Coronary artery (tissue), 2 donors: ENCODE measurements around the gene CDR2L.
A peak's percentile ranks its signal among the peaks of the same experiment; 100 is the strongest.
"Not testable (repeated sequence)": the region's sequence is repeated elsewhere in the genome, so short reads cannot be mapped to it uniquely, and the experiment has no call there.

Experiments used
- DNase-seq: peaks from one replicate; pipeline ENCODE4 v3.0.0-alpha.2; 2017; ENCODE audit warnings: low spot score
- H3K27ac ChIP-seq, 2 donors: fragments of 200-600 bp; sonication (generic); one replicate each; pipeline ENCODE4 v1.5.1; 2016 to 2019
- H3K4me3 ChIP-seq: fragments of 200-600 bp; sonication (generic); 2 replicates; pipeline ENCODE4 v1.5.1; 2016; ENCODE audit warnings: mild to moderate bottlenecking, moderate library complexity
- CTCF ChIP-seq: fragments of 200-600 bp; sonication (generic); IDR thresholded peaks from one replicate; pipeline ENCODE4 v1.5.1; 2019; ENCODE audit warnings: antibody characterized with exemption

Gene CDR2L

GRCh38 chr17:74964988-74965622, 22.3 kb upstream of the CDR2L start:
- DNase-seq: no peak
- TF ChIP-seq CTCF: no peak
- no peak overlapping the region for H3K27ac ChIP-seq
- no peak overlapping the region for H3K4me3 ChIP-seq

DNA sequence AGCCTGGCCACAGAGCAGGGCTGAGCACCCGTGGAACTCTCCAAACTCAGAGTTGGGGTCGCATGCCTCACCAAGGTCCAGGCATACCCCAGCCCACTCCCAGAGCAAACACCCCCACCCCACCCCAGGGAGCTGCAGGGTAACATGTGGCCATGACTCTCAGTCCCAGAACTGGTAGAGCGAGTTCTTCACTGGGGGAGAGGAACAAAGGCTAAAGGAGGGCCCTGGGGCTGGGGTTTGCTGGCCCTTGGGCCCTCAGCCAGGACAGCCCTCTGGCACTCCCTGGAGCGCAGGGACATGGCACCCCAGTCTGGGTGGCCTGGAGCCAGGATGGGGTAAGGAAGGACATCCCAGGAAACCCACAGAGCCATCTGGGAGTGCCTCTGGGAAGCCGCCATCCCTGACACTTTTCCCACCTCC, 19.1 kb upstream of the CDR2L start:
- Histone ChIP-seq H3K27ac (no peak overlapping the region), H3K4me3 (no peak overlapping the region)
- TF ChIP-seq CTCF: no peak
- no peak for DNase-seq

DNA sequence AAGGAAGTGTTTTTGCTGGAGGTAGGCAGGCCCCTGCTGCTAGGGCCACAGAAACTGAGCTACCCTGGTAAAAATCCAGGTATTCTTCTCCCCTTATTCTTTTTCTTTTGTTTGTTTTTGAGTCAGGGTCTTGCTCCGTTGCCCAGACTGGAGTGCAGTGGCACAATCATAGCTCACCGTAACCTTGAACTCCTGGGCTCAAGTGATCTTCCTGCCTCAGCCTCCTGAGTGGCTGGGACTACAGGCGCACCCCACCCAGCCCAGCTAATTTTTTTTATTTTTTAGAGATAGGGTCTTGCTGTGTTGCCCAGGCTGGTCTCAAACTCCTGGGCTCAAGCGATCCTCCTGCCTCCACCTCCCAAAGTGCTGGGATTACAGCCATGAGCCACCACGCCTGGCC, 17.9 kb upstream of the CDR2L start:
- DNase-seq, H3K27ac ChIP-seq, H3K4me3 ChIP-seq: not testable (repeated sequence)

DNA sequence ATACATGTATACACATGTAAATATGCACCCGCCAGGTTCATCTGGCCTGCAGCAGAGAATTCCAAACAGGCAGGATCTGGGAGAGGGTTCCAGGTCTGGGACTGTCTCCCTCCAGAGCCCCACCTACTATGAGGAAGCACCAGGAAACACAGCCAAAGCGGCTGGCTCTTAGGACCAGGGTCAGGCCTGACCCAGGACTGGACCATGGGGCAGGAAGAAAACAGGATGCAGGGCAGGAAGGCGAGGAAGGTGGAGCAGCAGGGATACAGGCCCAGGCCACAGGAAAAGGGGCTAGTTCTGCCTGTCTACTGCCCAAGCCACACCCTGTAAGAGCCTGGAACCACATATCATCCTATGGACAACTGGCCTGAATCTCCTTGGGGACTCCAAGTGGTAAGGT, 17.0 kb upstream of the CDR2L start:
- H3K4me3 ChIP-seq: peak overlapping the region; percentile 70
- no peak for TF ChIP-seq CTCF
- no peak overlapping the region for H3K27ac ChIP-seq
- no peak for DNase-seq

DNA sequence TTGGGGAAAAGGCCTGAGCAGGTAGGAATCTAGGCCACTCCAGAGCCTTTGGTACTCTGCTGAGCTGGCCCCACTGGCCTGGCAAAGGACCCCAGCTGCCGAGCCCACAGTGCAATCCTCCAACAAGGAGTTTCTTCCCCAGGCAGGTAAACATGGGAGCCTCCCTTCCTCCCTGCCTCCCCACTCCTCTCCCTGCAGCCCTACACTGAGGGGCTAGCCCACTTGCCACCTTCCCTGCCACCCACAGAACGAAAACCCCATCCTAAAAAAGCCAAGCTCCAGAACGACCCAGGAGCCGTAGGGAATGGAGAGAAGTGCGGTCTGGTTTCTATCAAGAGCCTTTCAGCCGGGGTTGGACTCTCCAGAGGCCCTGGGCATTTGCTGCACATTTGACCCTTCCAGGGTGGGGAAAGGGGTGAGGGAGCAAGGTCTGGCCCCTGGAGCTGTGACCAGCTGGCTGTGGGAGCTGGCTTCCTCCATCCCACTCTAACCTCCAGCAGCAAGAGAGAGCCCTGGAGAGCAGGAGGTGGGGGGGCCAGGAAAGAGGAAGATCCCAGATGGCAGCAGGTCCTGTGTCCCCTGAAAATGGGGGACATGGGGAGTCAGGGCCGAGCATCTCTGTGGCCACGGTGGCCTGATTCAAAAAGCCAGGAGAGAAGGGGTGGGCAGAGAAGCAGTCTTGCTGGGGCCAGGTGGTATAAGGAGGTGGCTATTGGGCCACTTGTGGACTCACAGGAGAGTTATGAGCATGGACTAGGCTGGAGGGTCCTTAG, 16.2 kb upstream of the CDR2L start:
- peak overlapping the region in 1 of 2 donors; percentile 19 for H3K27ac ChIP-seq
- no peak for TF ChIP-seq CTCF
- DNase-seq: no peak

DNA sequence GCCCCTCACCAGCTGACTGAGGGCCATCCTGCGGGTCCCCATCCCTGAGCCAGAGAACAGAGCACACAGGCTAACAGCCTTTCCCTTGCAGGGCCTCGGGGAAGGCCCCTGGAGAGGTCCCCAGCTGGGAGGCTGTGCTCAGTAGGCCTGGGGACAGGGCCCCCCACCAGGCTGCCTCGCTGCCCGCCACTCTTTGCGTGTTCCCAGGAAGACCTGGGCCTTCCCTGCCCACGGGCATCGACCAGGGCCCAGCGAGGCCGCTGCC, 15.7 kb upstream of the CDR2L start:
- Histone ChIP-seq H3K4me3 (peak overlapping the region; percentile 70), H3K27ac (peak overlapping the region; percentile 10 to 19)
- no peak for TF ChIP-seq CTCF
- DNase-seq: no peak

More for the DNA sequence above, 16.2 kb upstream of the CDR2L start:
- peak overlapping the region; percentile 70 for H3K4me3 ChIP-seq

DNA sequence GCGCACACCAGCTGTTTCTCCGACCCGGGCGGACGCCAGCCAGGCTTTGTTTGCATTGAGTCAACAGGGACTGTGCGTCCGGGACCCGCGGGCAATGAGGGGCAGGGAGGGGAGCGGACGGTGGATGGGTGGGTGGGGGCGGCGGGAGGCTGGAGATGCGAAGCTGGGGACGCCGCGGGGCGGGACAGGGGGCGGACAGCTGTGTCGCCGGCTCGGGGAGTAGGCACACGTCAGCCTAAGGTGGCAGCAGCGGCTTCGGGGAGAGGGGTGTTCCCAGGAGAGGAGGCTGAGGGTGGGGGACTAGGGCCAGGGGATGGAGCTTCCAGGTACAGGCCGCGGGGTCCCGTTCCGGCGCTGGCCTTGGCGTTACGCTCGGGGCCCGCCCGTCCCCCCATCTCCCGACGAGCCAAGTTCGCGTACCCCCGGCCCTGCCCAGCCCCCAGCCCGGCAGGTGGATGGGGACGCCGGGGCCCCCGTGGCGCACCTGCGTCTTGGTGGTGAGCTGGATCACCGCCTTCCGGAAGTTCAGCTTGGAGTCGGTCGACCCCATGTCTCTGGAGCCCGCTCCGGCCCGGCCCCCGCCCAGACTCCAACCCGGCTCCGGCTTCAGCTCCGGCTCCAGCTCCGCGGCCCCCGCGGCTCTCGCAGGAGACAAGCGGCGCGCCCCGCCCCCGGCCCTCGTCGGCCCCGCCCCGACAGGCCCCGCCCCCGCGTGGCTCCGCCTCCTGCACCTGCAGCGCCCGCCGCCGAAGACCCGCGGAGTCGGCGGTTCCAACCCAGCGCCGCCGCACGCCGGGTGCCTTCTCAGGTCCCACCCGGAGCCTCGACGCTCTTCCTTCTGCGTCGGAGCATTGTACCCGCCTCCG, 15.1 kb upstream of the CDR2L start, which contains the start of gene HID1:
Gene HID1, minus strand, starts transcription at position 653 of the 866 bp plus-strand sequence. Its CDS starts 103 bp downstream, at position 550.
- DNase-seq: no peak
- Histone ChIP-seq H3K4me3 (peak within 1 kb of the TSS; percentile 70), H3K27ac (peak within 1 kb of the TSS; percentile 10 to 19)
- TF ChIP-seq CTCF: no peak
